HepG2 (cell line): ENCODE results near the gene TSPAN31. TPM values are rescaled to one million over a fixed set of nuclear protein-coding genes. Genes with fewer than 3 reads are reported as not detected.

Experiments used
- BRCA1 ChIP-seq: sonication (generic); formaldehyde crosslinking; IDR thresholded peaks from 2 replicates; pipeline ENCODE4 v1.4.0; 2020; ENCODE audit warnings: missing genetic modification reagents
- CREM ChIP-seq, 2 experiments: sonication (generic) in 1 of 2; formaldehyde crosslinking in 1 of 2; IDR thresholded peaks; 2 replicates each; pipeline versions ENCODE4 v1.4.0 to v1.6.1; 2016 to 2020; ENCODE audit warnings: antibody characterized with exemption in 1 of 2, mild to moderate bottlenecking in 1 of 2, missing genetic modification reagents in 1 of 2
- HMG20B ChIP-seq: conservative IDR thresholded peaks from 2 replicates; pipeline ENCODE4 v1.6.1; 2016; ENCODE audit warnings: missing genetic modification reagents, missing compliant biosample characterization
- HOXA3 ChIP-seq: sonication (generic); formaldehyde crosslinking; IDR thresholded peaks from 2 replicates; pipeline ENCODE4 v1.5.0; 2020; ENCODE audit warnings: missing genetic modification reagents
- HOXA5 ChIP-seq: sonication (generic); formaldehyde crosslinking; IDR thresholded peaks from 2 replicates; pipeline ENCODE4 v1.4.0; 2020; ENCODE audit warnings: missing genetic modification reagents
- HOXD1 ChIP-seq: sonication (generic); formaldehyde crosslinking; IDR thresholded peaks from 2 replicates; pipeline ENCODE4 v1.5.0; 2020; ENCODE audit warnings: missing genetic modification reagents
- NR2F2 ChIP-seq: IDR thresholded peaks from 2 replicates; pipeline ENCODE4 v1.6.1; 2012; ENCODE audit warnings: low read depth, inconsistent platforms, borderline replicate concordance
- RAD51 ChIP-seq: fragments of 450-650 bp; IDR thresholded peaks from 2 replicates; pipeline ENCODE4 v1.6.1; 2016; ENCODE audit warnings: borderline replicate concordance
- TOPORS ChIP-seq: sonication (generic); formaldehyde crosslinking; IDR thresholded peaks from 2 replicates; pipeline ENCODE4 v1.8.0; 2023; ENCODE audit warnings: mild to moderate bottlenecking, missing genetic modification reagents
- YEATS2 ChIP-seq: sonication (generic); formaldehyde crosslinking; IDR thresholded peaks from 2 replicates; pipeline ENCODE4 v1.4.0; 2020; ENCODE audit warnings: missing genetic modification reagents, borderline replicate concordance
- YY1 ChIP-seq: IDR thresholded peaks from 2 replicates; pipeline ENCODE4 v1.6.1; 2011; ENCODE audit warnings: low read length, low read depth, moderate library complexity, mild to moderate bottlenecking; ENCODE audit not compliant: insufficient read depth, insufficient replicate concordance
- ZNF335 ChIP-seq: sonication (generic); formaldehyde crosslinking; IDR thresholded peaks from 2 replicates; pipeline ENCODE4 v1.4.0; 2020; ENCODE audit warnings: missing genetic modification reagents
- ZNF530 ChIP-seq: sonication (generic); formaldehyde crosslinking; IDR thresholded peaks from 2 replicates; pipeline ENCODE4 v1.5.0; 2020; ENCODE audit warnings: low read depth, mild to moderate bottlenecking, missing genetic modification reagents
- polyA plus RNA-seq, 8 experiments: library from polyadenylated mRNA; depleted of rRNA in 3 of 8; stranded (reverse) in 7 of 8; unstranded in 1 of 8; fragments of >200 nt; fragmentation: Illumina TruSeq in 4 of 8; extraction: Trizol in 4 of 8; gene quantifications; 2 replicates each; pipeline versions ENCODE4 v1.2.1 to v1.2.3, GENCODE V29; 2011 to 2016; ENCODE audit warnings: low read depth in 4 of 8, missing spikeins in 1 of 8, mixed read lengths in 1 of 8; ENCODE audit not compliant: insufficient read depth in 1 of 8
- total RNA-seq, 5 experiments: library from RNA; depleted of rRNA; stranded (reverse); fragments of >200 nt; fragmentation: Illumina TruSeq; extraction: Trizol; gene quantifications; 2 replicates each; pipeline ENCODE4 v1.2.3, GENCODE V29; 2016; ENCODE audit warnings: low read depth in 1 of 5
- TF ChIP-seq, protein P1 (sequence below): sonication (generic); formaldehyde crosslinking; IDR thresholded peaks from 2 replicates; pipeline ENCODE4 v1.9.0; 2021; ENCODE audit warnings: missing genetic modification reagents, mild to moderate bottlenecking, borderline replicate concordance
- TF ChIP-seq, protein P2 (sequence below): sonication (generic); formaldehyde crosslinking; IDR thresholded peaks from 2 replicates; pipeline ENCODE4 v1.8.1; 2023; ENCODE audit warnings: mild to moderate bottlenecking, inconsistent platforms, moderate library complexity, missing genetic modification reagents, borderline replicate concordance
- TF ChIP-seq, protein P3 (sequence below): sonication (generic); formaldehyde crosslinking; IDR thresholded peaks from 2 replicates; pipeline ENCODE4 v1.9.0; 2021; ENCODE audit warnings: missing genetic modification reagents, borderline replicate concordance
- TF ChIP-seq, protein P4 (sequence below): sonication (generic); formaldehyde crosslinking; conservative IDR thresholded peaks from 2 replicates; pipeline ENCODE4 v1.4.0; 2020; ENCODE audit warnings: mild to moderate bottlenecking, missing genetic modification reagents, moderate library complexity
- TF ChIP-seq, protein P5 (sequence below): sonication (generic); formaldehyde crosslinking; IDR thresholded peaks from 2 replicates; pipeline ENCODE4 v1.5.0; 2020; ENCODE audit warnings: mild to moderate bottlenecking, missing genetic modification reagents

TSPAN31 gene
- total and polyA plus RNA-seq, 2 of the 13 experiments (the other 11 are each of a cell fraction or from before 2014, with no cell fraction given) = 10.4 to 24.6 TPM

DNA sequence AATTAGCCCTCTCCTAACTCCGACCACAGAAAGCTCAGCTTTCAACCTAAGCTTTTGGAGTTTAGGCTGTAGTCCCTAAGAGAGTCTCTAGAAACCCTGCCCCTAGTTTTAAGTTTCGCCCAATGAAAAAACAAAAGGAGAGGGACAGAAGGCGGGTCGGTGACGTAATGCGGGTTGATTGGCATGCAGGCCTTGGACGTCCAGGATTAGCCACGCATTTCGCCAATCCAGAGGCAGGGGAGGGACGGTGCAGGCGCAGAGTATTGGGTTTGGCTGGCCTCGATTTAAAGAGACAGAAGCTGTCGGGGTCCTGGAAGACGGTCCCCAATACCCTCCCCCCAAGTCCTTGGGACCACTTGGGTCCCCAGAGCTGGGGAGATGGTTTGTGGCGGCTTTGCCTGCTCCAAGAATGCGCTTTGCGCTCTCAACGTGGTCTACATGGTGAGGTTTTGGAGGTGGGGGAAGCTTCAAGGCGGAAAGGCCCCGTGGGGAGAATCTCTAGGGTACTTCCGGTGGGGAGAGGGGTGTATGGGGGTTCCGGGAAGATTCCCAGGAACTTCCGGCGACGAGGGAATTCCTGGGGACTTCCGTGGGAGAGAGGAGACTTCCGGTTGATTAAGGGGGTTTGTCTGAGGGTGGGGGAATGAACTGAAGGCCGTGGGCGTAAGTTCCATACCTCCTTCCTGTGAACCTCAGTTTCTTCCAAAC lies at the start of gene TSPAN31 (continued):
- peak; percentile 55; the same call in 1 of the 2 replicates for TF ChIP-seq YEATS2
- TF ChIP-seq, protein P1, sequence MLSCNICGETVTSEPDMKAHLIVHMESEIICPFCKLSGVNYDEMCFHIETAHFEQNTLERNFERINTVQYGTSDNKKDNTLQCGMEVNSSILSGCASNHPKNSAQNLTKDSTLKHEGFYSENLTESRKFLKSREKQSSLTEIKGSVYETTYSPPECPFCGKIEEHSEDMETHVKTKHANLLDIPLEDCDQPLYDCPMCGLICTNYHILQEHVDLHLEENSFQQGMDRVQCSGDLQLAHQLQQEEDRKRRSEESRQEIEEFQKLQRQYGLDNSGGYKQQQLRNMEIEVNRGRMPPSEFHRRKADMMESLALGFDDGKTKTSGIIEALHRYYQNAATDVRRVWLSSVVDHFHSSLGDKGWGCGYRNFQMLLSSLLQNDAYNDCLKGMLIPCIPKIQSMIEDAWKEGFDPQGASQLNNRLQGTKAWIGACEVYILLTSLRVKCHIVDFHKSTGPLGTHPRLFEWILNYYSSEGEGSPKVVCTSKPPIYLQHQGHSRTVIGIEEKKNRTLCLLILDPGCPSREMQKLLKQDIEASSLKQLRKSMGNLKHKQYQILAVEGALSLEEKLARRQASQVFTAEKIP = no peak
- no peak for TF ChIP-seq RAD51
- TF ChIP-seq HOXD1 (CRISPR knock-in tag) = no peak
- TF ChIP-seq, protein P2, sequence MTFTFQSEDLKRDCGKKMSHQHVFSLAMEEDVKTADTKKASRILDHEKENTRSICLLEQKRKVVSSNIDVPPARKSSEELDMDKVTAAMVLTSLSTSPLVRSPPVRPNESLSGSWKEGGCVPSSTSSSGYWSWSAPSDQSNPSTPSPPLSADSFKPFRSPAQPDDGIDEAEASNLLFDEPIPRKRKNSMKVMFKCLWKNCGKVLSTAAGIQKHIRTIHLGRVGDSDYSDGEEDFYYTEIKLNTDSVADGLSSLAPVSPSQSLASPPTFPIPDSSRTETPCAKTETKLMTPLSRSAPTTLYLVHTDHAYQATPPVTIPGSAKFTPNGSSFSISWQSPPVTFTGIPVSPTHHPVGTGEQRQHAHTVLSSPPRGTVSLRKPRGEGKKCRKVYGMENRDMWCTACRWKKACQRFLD (CRISPR knock-in tag) = no peak
- no peak for TF ChIP-seq HOXA5 (CRISPR knock-in tag)
- TF ChIP-seq, protein P3, sequence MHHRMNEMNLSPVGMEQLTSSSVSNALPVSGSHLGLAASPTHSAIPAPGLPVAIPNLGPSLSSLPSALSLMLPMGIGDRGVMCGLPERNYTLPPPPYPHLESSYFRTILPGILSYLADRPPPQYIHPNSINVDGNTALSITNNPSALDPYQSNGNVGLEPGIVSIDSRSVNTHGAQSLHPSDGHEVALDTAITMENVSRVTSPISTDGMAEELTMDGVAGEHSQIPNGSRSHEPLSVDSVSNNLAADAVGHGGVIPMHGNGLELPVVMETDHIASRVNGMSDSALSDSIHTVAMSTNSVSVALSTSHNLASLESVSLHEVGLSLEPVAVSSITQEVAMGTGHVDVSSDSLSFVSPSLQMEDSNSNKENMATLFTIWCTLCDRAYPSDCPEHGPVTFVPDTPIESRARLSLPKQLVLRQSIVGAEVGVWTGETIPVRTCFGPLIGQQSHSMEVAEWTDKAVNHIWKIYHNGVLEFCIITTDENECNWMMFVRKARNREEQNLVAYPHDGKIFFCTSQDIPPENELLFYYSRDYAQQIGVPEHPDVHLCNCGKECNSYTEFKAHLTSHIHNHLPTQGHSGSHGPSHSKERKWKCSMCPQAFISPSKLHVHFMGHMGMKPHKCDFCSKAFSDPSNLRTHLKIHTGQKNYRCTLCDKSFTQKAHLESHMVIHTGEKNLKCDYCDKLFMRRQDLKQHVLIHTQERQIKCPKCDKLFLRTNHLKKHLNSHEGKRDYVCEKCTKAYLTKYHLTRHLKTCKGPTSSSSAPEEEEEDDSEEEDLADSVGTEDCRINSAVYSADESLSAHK (CRISPR knock-in tag) = no peak
- TF ChIP-seq YY1 = no peak
- TF ChIP-seq, protein P4, sequence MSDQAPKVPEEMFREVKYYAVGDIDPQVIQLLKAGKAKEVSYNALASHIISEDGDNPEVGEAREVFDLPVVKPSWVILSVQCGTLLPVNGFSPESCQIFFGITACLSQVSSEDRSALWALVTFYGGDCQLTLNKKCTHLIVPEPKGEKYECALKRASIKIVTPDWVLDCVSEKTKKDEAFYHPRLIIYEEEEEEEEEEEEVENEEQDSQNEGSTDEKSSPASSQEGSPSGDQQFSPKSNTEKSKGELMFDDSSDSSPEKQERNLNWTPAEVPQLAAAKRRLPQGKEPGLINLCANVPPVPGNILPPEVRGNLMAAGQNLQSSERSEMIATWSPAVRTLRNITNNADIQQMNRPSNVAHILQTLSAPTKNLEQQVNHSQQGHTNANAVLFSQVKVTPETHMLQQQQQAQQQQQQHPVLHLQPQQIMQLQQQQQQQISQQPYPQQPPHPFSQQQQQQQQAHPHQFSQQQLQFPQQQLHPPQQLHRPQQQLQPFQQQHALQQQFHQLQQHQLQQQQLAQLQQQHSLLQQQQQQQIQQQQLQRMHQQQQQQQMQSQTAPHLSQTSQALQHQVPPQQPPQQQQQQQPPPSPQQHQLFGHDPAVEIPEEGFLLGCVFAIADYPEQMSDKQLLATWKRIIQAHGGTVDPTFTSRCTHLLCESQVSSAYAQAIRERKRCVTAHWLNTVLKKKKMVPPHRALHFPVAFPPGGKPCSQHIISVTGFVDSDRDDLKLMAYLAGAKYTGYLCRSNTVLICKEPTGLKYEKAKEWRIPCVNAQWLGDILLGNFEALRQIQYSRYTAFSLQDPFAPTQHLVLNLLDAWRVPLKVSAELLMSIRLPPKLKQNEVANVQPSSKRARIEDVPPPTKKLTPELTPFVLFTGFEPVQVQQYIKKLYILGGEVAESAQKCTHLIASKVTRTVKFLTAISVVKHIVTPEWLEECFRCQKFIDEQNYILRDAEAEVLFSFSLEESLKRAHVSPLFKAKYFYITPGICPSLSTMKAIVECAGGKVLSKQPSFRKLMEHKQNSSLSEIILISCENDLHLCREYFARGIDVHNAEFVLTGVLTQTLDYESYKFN (CRISPR knock-in tag) = no peak; the same call in 1 of the 2 replicates
- TF ChIP-seq HOXA3 (CRISPR knock-in tag) = peak; percentile 7; the same call in 1 of the 2 replicates
- TF ChIP-seq HMG20B (CRISPR knock-in tag) = no peak
- no peak for TF ChIP-seq ZNF335 (CRISPR knock-in tag)
- TF ChIP-seq, protein P5, sequence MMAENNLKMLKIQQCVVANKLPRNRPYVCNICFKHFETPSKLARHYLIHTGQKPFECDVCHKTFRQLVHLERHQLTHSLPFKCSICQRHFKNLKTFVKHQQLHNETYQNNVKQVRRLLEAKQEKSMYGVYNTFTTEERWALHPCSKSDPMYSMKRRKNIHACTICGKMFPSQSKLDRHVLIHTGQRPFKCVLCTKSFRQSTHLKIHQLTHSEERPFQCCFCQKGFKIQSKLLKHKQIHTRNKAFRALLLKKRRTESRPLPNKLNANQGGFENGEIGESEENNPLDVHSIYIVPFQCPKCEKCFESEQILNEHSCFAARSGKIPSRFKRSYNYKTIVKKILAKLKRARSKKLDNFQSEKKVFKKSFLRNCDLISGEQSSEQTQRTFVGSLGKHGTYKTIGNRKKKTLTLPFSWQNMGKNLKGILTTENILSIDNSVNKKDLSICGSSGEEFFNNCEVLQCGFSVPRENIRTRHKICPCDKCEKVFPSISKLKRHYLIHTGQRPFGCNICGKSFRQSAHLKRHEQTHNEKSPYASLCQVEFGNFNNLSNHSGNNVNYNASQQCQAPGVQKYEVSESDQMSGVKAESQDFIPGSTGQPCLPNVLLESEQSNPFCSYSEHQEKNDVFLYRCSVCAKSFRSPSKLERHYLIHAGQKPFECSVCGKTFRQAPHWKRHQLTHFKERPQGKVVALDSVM (CRISPR knock-in tag) = no peak
- TF ChIP-seq TOPORS (CRISPR knock-in tag) = no peak
- TF ChIP-seq ZNF530 (CRISPR knock-in tag) = no peak
- TF ChIP-seq CREM (IDR thresholded peaks at IDR 0.05) = peak; percentile 96
- TF ChIP-seq CREM (CRISPR knock-in tag; IDR thresholded peaks at IDR 0.05) = no peak; the same call in 1 of the 2 replicates
- TF ChIP-seq NR2F2 = 0 out of 2 replicates have a peak, but pooled peaks have one; percentile 25
- TF ChIP-seq BRCA1 (CRISPR knock-in tag) = no peak
